Left ventricle myocardium inferior (tissue), 1 donor: ENCODE measurements around the gene AK1. TPM values are rescaled to one million over a fixed set of nuclear protein-coding genes. Genes with fewer than 3 reads are reported as not detected.

ENCODE experiments used
- DNase-seq: peaks from one replicate; pipeline ENCODE4 v3.0.0-alpha.2; 2020
- H3K27ac ChIP-seq: fragments of 200-600 bp; replicated peaks from 2 replicates; pipeline ENCODE4 v1.8.0; 2021
- H3K27me3 ChIP-seq: fragments of 200-600 bp; 2 replicates; pipeline ENCODE4 v1.8.0; 2021; ENCODE audit warnings: low read depth
- H3K36me3 ChIP-seq: fragments of 200-600 bp; 2 replicates; pipeline ENCODE4 v1.8.0; 2021
- H3K4me1 ChIP-seq: fragments of 200-600 bp; 2 replicates; pipeline ENCODE4 v1.8.0; 2021
- H3K4me3 ChIP-seq: fragments of 200-600 bp; 2 replicates; pipeline ENCODE4 v1.8.0; 2021; ENCODE audit warnings: mild to moderate bottlenecking, moderate library complexity
- H3K9me3 ChIP-seq: fragments of 200-600 bp; replicated peaks from 2 replicates; pipeline ENCODE4 v1.8.0; 2021
- CTCF ChIP-seq: fragments of 200-600 bp; IDR thresholded peaks from 2 replicates; pipeline ENCODE4 v1.8.0; 2021; ENCODE audit warnings: antibody characterized with exemption, mild to moderate bottlenecking, borderline replicate concordance
- intact Hi-C: fragments of 100-400 bp; cut with micrococcal nuclease; formaldehyde crosslinking; loops from one replicate; pipeline ENCODE4 v1.11.0; 2022
- total RNA-seq: library from RNA; stranded (reverse); fragmentation: NEBNext Ultra II Directional; extraction: Animal tissue kit (Norgen Biotek cat#: 25700); gene quantifications from one replicate; pipeline ENCODE4 v1.2.1, GENCODE V29; 2021
- donor health status: DM: no; HTN: yes; CAD: no; lungs with severe emphysema.

AK1 gene
- total RNA-seq, 1 donor from 2014 or later = 844 TPM

GRCh38 chr9:127912882-127913281 is 35.4 kb upstream of the AK1 start:
- Histone ChIP-seq H3K27me3 (no peaks in the 10 kb centered on the region), H3K4me1 (peaks cover 37% of the 10 kb centered on the region), H3K36me3 (peaks cover 50% of the 10 kb centered on the region), H3K9me3 (no peaks in the 10 kb centered on the region), H3K4me3 (no peak overlapping the region), H3K27ac (no peak overlapping the region)
- DNase-seq = no peak
- intact Hi-C loops = no loop called here
- no peak for TF ChIP-seq CTCF

DNA sequence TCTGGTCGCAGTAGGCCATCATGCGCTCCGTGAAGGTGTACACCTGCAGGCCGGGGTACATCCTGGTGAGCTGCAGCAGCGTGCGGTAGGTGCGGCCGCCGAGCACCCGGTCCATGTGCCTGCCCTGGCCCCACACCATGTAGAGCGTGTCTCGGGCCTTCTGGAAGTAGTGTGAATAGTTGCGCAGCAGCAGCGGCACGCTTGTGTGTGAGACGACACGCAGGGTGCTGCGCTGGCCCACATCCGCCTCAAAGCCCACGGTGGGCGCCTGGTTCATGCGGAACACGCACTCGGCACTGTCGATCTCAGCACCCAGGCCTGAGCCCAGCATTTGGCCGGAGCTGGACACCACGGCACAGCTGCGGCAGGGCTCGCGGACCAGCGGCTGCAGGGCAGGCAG is 34.8 kb upstream of the AK1 start:
- H3K4me3 ChIP-seq = no peak overlapping the region
- no peak for TF ChIP-seq CTCF
- no peaks in the 10 kb centered on the region for H3K27me3 ChIP-seq
- peaks cover 50% of the 10 kb centered on the region for H3K36me3 ChIP-seq
- no peak overlapping the region for H3K27ac ChIP-seq
- intact Hi-C loops = no loop called here
- peaks cover 33% of the 10 kb centered on the region for H3K4me1 ChIP-seq
- H3K9me3 ChIP-seq = no peaks in the 10 kb centered on the region
- no peak for DNase-seq

GRCh38 chr9:127910613-127911205 is 33.2 kb upstream of the AK1 start:
- intact Hi-C loops = no loop called here
- Histone ChIP-seq H3K27me3 (no peaks in the 10 kb centered on the region), H3K4me1 (peaks cover 36% of the 10 kb centered on the region), H3K36me3 (peaks cover 50% of the 10 kb centered on the region), H3K27ac (no peak overlapping the region), H3K4me3 (no peak overlapping the region), H3K9me3 (no peaks in the 10 kb centered on the region)
- TF ChIP-seq CTCF = no peak
- no peak for DNase-seq

DNA sequence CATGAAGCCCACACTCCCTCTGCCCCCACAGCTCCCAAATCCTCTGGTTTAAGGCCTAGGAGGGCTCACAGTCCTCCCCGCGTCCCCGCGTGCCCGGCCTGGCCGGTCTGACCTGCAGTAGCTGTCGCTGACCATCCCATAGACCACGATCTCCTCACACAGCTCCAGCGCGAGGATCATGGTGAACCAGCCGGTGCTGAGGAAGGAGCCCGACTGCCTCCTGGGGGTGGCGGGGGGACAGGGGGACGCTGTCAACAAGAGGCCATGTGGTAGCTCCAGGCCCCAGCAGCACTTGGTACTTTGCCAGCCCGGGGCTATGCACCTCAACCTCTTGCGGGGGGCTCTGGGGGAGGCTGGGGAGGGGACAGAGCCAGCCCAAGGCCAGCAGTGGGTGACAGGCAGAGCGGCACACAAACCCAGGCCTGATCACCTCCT is 32.4 kb upstream of the AK1 start:
- H3K27me3 ChIP-seq = no peaks in the 10 kb centered on the region
- H3K9me3 ChIP-seq = no peaks in the 10 kb centered on the region
- intact Hi-C loops = no loop called here
- no peak for TF ChIP-seq CTCF
- no peak overlapping the region for H3K27ac ChIP-seq
- H3K4me1 ChIP-seq = peaks cover 36% of the 10 kb centered on the region
- H3K4me3 ChIP-seq = no peak overlapping the region
- DNase-seq = no peak
- peaks cover 50% of the 10 kb centered on the region for H3K36me3 ChIP-seq

DNA sequence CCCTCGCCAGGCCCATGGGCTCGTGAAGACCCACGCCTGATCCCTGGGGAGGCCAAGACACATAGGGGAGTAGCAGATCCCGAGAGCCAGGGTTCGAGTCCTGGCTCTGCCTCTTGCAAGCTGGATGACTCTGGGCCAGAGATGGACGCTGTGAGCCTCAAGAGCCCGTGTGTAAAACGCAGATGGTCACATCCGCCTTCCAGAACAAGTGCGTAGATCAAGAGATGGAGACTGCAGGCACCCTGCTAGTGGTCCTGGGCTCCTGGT is 31.1 kb upstream of the AK1 start:
- no peak overlapping the region for H3K27ac ChIP-seq
- peaks cover 44% of the 10 kb centered on the region for H3K4me1 ChIP-seq
- no peaks in the 10 kb centered on the region for H3K9me3 ChIP-seq
- H3K27me3 ChIP-seq = no peaks in the 10 kb centered on the region
- no peak overlapping the region for H3K4me3 ChIP-seq
- TF ChIP-seq CTCF = no peak
- DNase-seq = no peak
- H3K36me3 ChIP-seq = peaks cover 48% of the 10 kb centered on the region
- intact Hi-C loops = no loop called here
